Endodermal cell (in vitro differentiated cells): ENCODE results near the gene ANKRD13A. TPM values are rescaled to one million over a fixed set of nuclear protein-coding genes. Genes with fewer than 3 reads are reported as not detected.

Experiments used
- DNase-seq: peaks from one replicate; pipeline ENCODE4 v3.0.0-alpha.2; 2017
- H3K27ac ChIP-seq: 2 replicates; pipeline ENCODE4 v1.5.1; 2013; ENCODE audit warnings: mild to moderate bottlenecking, low read depth, low read length, moderate library complexity
- H3K27me3 ChIP-seq: 2 replicates; pipeline ENCODE4 v1.6.1; 2013; ENCODE audit warnings: mild to moderate bottlenecking, low read length, moderate library complexity; ENCODE audit not compliant: insufficient read depth, control insufficient read depth, poor library complexity, severe bottlenecking
- H3K36me3 ChIP-seq: 2 replicates; pipeline ENCODE4 v1.7.0; 2013; ENCODE audit warnings: mild to moderate bottlenecking, low read length, moderate library complexity; ENCODE audit not compliant: control insufficient read depth, insufficient read depth
- H3K4me1 ChIP-seq: one replicate; pipeline ENCODE4 v1.7.0; 2013; ENCODE audit warnings: low read length; ENCODE audit not compliant: control insufficient read depth, insufficient read depth
- H3K4me3 ChIP-seq: 2 replicates; pipeline ENCODE4 v1.5.1; 2013; ENCODE audit warnings: mild to moderate bottlenecking, low read length, moderate library complexity
- H3K9ac ChIP-seq: 2 replicates; pipeline ENCODE4 v1.6.1; 2013; ENCODE audit warnings: mild to moderate bottlenecking, low read length, moderate library complexity; ENCODE audit not compliant: poor library complexity, severe bottlenecking; ENCODE audit errors: extremely low read depth
- H3K9me3 ChIP-seq: 2 replicates; pipeline ENCODE4 v1.6.1; 2013; ENCODE audit warnings: mild to moderate bottlenecking, low read length, moderate library complexity; ENCODE audit not compliant: control insufficient read depth
- H3K27ac Mint-ChIP-seq: 2 replicates; pipeline ENCODE4 v1.8.0; 2020; ENCODE audit warnings: mixed read lengths
- H3K27me3 Mint-ChIP-seq: 2 replicates; pipeline ENCODE4 v1.8.0; 2021; ENCODE audit warnings: mild to moderate bottlenecking, mixed read lengths; ENCODE audit not compliant: insufficient read depth
- H3K36me3 Mint-ChIP-seq: 2 replicates; pipeline ENCODE4 v1.8.0; 2020; ENCODE audit warnings: low read depth, mixed read lengths
- H3K4me1 Mint-ChIP-seq: 2 replicates; pipeline ENCODE4 v1.8.0; 2020; ENCODE audit warnings: mixed read lengths
- H3K4me3 Mint-ChIP-seq: 2 replicates; pipeline ENCODE4 v1.8.0; 2020; ENCODE audit warnings: mild to moderate bottlenecking, moderate library complexity, mixed read lengths
- H3K9me3 Mint-ChIP-seq: 2 replicates; pipeline ENCODE4 v1.8.0; 2020; ENCODE audit warnings: mild to moderate bottlenecking, mixed read lengths
- WGBS, 2 experiments: methylation state at CpG; one replicate each; pipeline versions ENCODE4 v1.1.5 to v1.1.7; 2013; ENCODE audit warnings: missing lambda C conversion rate in 2 of 2, mixed read lengths in 1 of 2; ENCODE audit not compliant: insufficient coverage in 1 of 2, insufficient read length in 1 of 2; 5-methylcytosine and 5-hydroxymethylcytosine counted together
- total RNA-seq, 2 donors: library from RNA; stranded (reverse); fragmentation: NEBNext Ultra II Directional in 1 of 2; extraction: Animal tissue kit (Norgen Biotek cat#: 25700) in 1 of 2; gene quantifications; 2 replicates in 1 of 2; 3 replicates in 1 of 2; pipeline ENCODE4 v1.2.1, GENCODE V29; 2021
- TF ChIP-seq, protein P1 (sequence below): fragments of 200-600 bp; sonication (generic); conservative IDR thresholded peaks from 2 replicates; pipeline ENCODE4 v1.5.0; 2021; ENCODE audit warnings: antibody characterized with exemption, mild to moderate bottlenecking

ANKRD13A gene
- total RNA-seq, 2 donors from 2014 or later: 33.2 to 44.6 TPM

DNA sequence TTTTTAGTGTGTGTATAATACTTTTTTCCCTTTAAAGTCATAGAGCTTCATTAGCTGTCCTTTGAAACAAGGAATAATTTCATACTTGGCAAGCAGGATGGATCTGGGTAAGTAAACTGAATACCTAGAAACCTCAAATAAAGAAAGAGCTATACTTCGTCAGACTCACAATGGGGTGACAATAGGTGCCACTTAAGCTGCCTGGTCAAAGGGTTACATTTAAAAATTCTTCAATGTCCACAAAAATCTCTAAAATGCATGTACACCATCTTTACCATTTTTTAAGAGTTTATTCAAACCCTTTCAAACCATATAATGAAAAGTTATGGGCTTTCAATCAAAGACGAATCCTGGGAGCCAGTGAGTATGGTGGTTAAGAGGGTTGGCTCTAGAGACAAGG, 6.1 kb upstream of the ANKRD13A start:
- peaks cover 36% of the 10 kb centered on the region for H3K36me3 ChIP-seq
- DNase-seq: no peak
- Mint-ChIP-seq H3K4me3 (no peak overlapping the region), H3K4me1 (peaks cover 19% of the 10 kb centered on the region), H3K27ac (no peak overlapping the region), H3K27me3 (no peaks in the 10 kb centered on the region), H3K36me3 (peaks cover 27% of the 10 kb centered on the region), H3K9me3 (no peaks in the 10 kb centered on the region)
- H3K27me3 ChIP-seq: no peaks in the 10 kb centered on the region
- WGBS, 2 experiments: 91 to 100% methylated on average over 1 to 2 of the region's 2 CpGs
- H3K9me3 ChIP-seq: no peaks in the 10 kb centered on the region
- H3K9ac ChIP-seq: no peak overlapping the region
- no peaks in the 10 kb centered on the region for H3K4me1 ChIP-seq
- H3K4me3 ChIP-seq: no peak overlapping the region
- TF ChIP-seq, protein P1, sequence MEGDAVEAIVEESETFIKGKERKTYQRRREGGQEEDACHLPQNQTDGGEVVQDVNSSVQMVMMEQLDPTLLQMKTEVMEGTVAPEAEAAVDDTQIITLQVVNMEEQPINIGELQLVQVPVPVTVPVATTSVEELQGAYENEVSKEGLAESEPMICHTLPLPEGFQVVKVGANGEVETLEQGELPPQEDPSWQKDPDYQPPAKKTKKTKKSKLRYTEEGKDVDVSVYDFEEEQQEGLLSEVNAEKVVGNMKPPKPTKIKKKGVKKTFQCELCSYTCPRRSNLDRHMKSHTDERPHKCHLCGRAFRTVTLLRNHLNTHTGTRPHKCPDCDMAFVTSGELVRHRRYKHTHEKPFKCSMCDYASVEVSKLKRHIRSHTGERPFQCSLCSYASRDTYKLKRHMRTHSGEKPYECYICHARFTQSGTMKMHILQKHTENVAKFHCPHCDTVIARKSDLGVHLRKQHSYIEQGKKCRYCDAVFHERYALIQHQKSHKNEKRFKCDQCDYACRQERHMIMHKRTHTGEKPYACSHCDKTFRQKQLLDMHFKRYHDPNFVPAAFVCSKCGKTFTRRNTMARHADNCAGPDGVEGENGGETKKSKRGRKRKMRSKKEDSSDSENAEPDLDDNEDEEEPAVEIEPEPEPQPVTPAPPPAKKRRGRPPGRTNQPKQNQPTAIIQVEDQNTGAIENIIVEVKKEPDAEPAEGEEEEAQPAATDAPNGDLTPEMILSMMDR: no peak
- H3K27ac ChIP-seq: no peak overlapping the region

DNA sequence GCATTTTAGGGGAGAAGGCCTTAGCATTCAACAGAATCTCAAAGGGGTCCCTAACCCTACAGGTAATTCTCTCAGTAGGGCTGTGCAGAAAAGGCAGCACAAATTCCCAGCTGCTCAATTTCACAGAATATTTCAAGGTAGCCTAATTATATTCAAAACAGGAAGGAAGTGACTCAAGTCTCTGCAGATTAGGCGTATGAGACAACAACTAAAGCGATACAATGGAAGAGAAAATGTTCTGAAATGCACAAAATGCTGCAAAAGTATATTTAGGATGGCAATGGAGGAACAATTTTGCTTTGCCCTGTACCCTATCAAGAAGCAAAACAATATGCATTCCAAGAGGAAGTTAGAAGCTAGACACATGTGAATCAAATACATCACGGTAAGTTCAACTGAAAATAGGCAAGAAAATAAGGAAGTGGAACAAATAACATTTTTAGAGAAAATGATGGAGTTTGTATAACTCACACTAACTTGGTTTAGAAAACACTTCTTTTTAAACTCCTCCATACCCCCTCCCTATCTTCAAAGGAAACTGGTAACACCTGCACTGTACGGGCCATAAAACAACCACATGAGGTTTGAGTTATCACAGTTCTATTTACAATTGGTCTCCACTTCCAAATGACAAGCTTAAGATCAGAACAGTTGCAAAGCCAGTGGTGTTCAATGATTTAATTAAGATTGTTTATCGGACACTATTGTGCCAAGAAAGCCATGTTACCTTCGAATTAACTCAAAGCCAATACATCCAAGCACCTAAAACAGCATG, 4.6 kb upstream of the ANKRD13A start:
- peak overlapping the region; percentile 91 for H3K4me3 ChIP-seq
- H3K9me3 ChIP-seq: no peaks in the 10 kb centered on the region
- Mint-ChIP-seq H3K9me3 (no peaks in the 10 kb centered on the region), H3K36me3 (peaks cover 14% of the 10 kb centered on the region), H3K4me1 (peaks cover 23% of the 10 kb centered on the region), H3K27me3 (no peaks in the 10 kb centered on the region), H3K27ac (no peak overlapping the region), H3K4me3 (peak overlapping the region; percentile 79)
- H3K9ac ChIP-seq: peak overlapping the region; percentile 62
- no peak for DNase-seq
- H3K27ac ChIP-seq: no peak overlapping the region
- TF ChIP-seq, protein P1: no peak
- H3K4me1 ChIP-seq: no peaks in the 10 kb centered on the region
- WGBS, 2 experiments: 91 to 92% methylated on average over 3 to 6 of the region's 6 CpGs
- H3K36me3 ChIP-seq: peaks cover 21% of the 10 kb centered on the region
- no peaks in the 10 kb centered on the region for H3K27me3 ChIP-seq

- Histone ChIP-seq H3K36me3 (peaks cover 14% of the 10 kb centered on the region), H3K27me3 (no peaks in the 10 kb centered on the region), H3K4me3 (peak overlapping the region; percentile 91), H3K27ac (no peak overlapping the region), H3K9ac (peak overlapping the region; percentile 62), H3K4me1 (no peaks in the 10 kb centered on the region), H3K9me3 (no peaks in the 10 kb centered on the region)
- Mint-ChIP-seq H3K4me3 (peak overlapping the region; percentile 79), H3K4me1 (peaks cover 27% of the 10 kb centered on the region), H3K27ac (peak overlapping the region; percentile 67), H3K9me3 (no peaks in the 10 kb centered on the region), H3K36me3 (peaks cover 8% of the 10 kb centered on the region), H3K27me3 (no peaks in the 10 kb centered on the region)
- no peak for DNase-seq
- WGBS, 2 experiments: 31 to 33% methylated on average over 4 to 6 of the region's 6 CpGs
- TF ChIP-seq, protein P1: no peak
Observed at GRCh38 chr12:109995361-109995685, 3.9 kb upstream of the ANKRD13A start.
